Measurements from ENCODE around the gene NSDHL. TPM values are rescaled to one million over a fixed set of nuclear protein-coding genes. Genes with fewer than 3 reads are reported as not detected.

NSDHL gene
- total and polyA plus RNA-seq, 2 of the 4 experiments (the other 2 are of a cell fraction): 22.8 to 26.0 TPM

DNA sequence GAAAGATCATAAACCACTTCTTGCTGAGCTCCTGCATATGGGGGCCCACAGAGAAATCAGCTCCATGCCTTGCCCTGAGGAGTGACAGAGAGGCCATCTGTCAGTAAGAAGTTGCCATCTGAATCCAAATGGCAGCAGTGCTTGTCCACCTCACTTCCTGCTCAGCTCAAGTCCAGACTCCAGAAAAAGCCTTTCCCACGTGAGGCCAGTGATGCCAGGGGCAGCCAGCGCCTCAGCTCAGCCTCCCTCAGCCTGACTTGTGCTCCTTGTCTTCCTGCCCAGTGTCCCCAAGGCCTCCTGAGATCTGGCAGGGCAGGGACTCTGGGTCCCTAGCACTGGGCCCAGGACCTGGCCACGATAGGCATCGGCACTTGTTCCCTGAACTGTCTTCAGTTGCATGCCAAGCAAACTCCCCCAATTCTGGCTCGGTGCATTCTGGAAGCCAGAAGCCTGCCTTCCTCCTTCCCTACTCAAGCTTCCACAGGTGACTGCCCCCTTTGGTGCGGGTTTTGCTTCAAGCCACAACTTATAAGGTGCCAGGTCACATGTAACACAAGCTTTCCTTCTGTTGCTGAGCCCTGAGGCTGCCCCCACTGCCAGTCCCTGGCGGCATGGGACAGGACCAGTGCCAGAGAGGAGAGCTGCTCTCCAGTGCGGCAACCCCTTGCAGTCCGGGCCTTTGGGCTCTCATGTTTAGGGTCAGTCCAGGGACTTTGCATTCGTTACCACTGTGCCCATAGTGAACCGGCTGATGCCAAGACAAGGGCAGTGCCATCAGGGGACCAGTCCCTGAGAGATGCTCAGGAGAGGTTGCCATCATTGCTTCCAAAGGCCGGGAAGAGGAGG, 69.2 kb downstream of the NSDHL start (continued):
- no peak for TF ChIP-seq RAD21 (IDR thresholded peaks at IDR 0.05; ENCODE audit: low read length)

GRCh38 chrX:152900937-152901445, 70.1 kb downstream of the NSDHL start:
- Histone ChIP-seq H2BK15ac (ENCODE audit: low read depth, low read length) (no peak overlapping the region), H2AFZ (replicated peaks; ENCODE audit: low read length, poor library complexity) (no peak overlapping the region), H3K4me3 (ENCODE audit: insufficient read depth, low read depth, low read length) (no peak overlapping the region), H3K9ac (ENCODE audit: low read depth, low read length) (no peak overlapping the region), H2BK5ac (ENCODE audit: low read depth, low read length, poor library complexity, severe bottlenecking) (no peak overlapping the region), H3K4ac (ENCODE audit: low read depth, low read length) (no peak overlapping the region), H4K5ac (ENCODE audit: low read depth, low read length) (no peak overlapping the region), H2BK20ac (ENCODE audit: low read depth, low read length) (no peak overlapping the region), H3K23ac (ENCODE audit: low read depth, low read length) (no peak overlapping the region), H3K36me3 (ENCODE audit: control insufficient read depth, insufficient read depth, low read length) (no peaks in the 10 kb centered on the region), H3K79me1 (ENCODE audit: low read depth in 1 of 2, low read length in 2 of 2) (no peaks in the 10 kb centered on the region), H3K18ac (ENCODE audit: low read depth, low read length) (no peak overlapping the region), H3K56ac (ENCODE audit: extremely low read depth, insufficient read depth, low read length) (no peak overlapping the region), H4K91ac (ENCODE audit: insufficient read depth, low read depth, low read length) (no peak overlapping the region), H3K14ac (replicated peaks; ENCODE audit: low read depth, low read length) (no peak overlapping the region), H3K9me1 (ENCODE audit: insufficient read depth, low read length) (no peaks in the 10 kb centered on the region), H3K4me2 (ENCODE audit: low read depth, low read length) (no peak overlapping the region), H3K9me3 (ENCODE audit: control insufficient read depth, insufficient read depth, low read length) (no peaks in the 10 kb centered on the region; the same call in 1 of the 2 replicates), H3K27ac (ENCODE audit: insufficient read depth, low read length) (no peak overlapping the region), H2AK9ac (replicated peaks; ENCODE audit: low read depth, low read length, poor library complexity) (no peak overlapping the region), H3K27me3 (ENCODE audit: control insufficient read depth, insufficient read depth, low read length) (no peaks in the 10 kb centered on the region; the same call in 1 of the 2 replicates), H4K8ac (ENCODE audit: low read depth in 2 of 2, low read length in 2 of 2) (no peak overlapping the region), H3K4me1 (ENCODE audit: control insufficient read depth, insufficient read depth, low read length) (0 out of 2 replicates have a peak, but pooled peaks cover 2% of the 10 kb centered on the region), H2BK120ac (ENCODE audit: low read depth, low read length) (no peak overlapping the region), H4K20me1 (ENCODE audit: insufficient read depth, low read length) (no peaks in the 10 kb centered on the region), H2AK5ac (ENCODE audit: low read depth, low read length) (no peak overlapping the region)
- dilution Hi-C loops (cut with HindIII; ENCODE audit: low sequenced_read_pairs, unreplicated experiment): no loop called here
- WGBS, 2 experiments (ENCODE audit: extremely low coverage in 2 of 2, insufficient read length in 1 of 2): 95% methylated on average over 4 of the region's 8 CpGs; no CpG with 5 or more reads in 1 of the 2 experiments
- DNase-seq (no peak), ATAC-seq (ENCODE audit: low read depth) (no peak)
- BruUV-seq (replicated peaks): no TSS peak
- TF ChIP-seq MAFK (IDR thresholded peaks at IDR 0.05; ENCODE audit: low read depth, low read length): peak; percentile 72
- TF ChIP-seq CEBPB (IDR thresholded peaks at IDR 0.05; ENCODE audit: low read depth, low read length): peak; percentile 19; the same call in 1 of the 2 replicates
- TF ChIP-seq SMC3 (IDR thresholded peaks at IDR 0.05; ENCODE audit: low read depth, low read length): no peak
- in situ Hi-C loops (cut with MboI; ENCODE audit: low sequenced_read_pairs): no loop called here
- ChIA-PET CTCF (no interaction called here), POLR2A (ENCODE audit: unreplicated experiment) (no interaction called here)
- intact Hi-C loops (cut with micrococcal nuclease): no loop called here
